Measurements from ENCODE around the gene GABBR2.

DNA sequence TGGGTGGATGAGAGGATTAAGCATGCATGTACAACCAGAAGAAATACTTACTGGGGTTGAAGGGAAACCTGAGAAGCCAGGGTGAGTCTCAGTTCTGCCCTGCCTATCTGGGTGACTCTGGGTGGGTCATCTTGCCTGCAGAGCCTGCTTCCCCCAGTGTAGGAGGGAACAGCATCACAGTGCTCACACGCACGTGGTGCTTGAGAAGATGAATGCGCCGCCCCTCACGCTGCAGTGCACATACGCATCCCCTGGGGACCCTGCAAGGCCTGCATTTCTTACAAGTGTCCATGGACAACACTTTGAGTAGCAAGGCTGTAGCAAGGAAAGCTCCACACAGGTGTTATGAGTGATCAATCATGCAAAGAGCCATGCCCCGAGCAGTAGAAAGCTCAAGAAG is 18.7 kb upstream of the GABBR2 start:
- no peak for TF ChIP-seq TAF1 (IDR thresholded peaks at IDR 0.05; ENCODE audit: borderline replicate concordance, low read depth, low read length)
- no peak for TF ChIP-seq POLR2A (IDR thresholded peaks at IDR 0.05; ENCODE audit: low read depth, low read length)
- no peak for TF ChIP-seq POLR2AphosphoS5 (IDR thresholded peaks at IDR 0.05; ENCODE audit: low read depth, low read length)

All from GM12892 (cell line).